ENCODE data around the gene AWAT1.
"Not testable (repeated sequence)": the region's sequence is repeated elsewhere in the genome, so short reads cannot be mapped to it uniquely, and the experiment has no call there.

Gene AWAT1

GRCh38 chrX:70262952-70263567 lies 28.6 kb downstream of the AWAT1 start:
- peak; percentile 22 for DNase-seq

GRCh38 chrX:70264784-70265183 lies 30.3 kb downstream of the AWAT1 start:
- no peak for DNase-seq

- DNase-seq, result no peak
These were observed 33.6 kb downstream of the AWAT1 start, which contains the start of gene ARR3 for GRCh38 chrX:70268034-70268433. ARR3 (plus strand) TSS chrX:70268334; CDS start chrX:70269386, 1,052 bp downstream.

GRCh38 chrX:70274029-70274428 lies 39.6 kb downstream of the AWAT1 start:
- not testable (repeated sequence) for DNase-seq

- no peak for DNase-seq
These were observed 44.6 kb downstream of the AWAT1 start for GRCh38 chrX:70279081-70279480.

- no peak for DNase-seq
These were observed 46.1 kb downstream of the AWAT1 start for GRCh38 chrX:70280573-70280972.

- no peak for DNase-seq
These were observed 47.5 kb downstream of the AWAT1 start, which contains the start of gene RAB41 for GRCh38 chrX:70281951-70282350. RAB41 (plus strand) TSS chrX:70282172; CDS start chrX:70282218, 46 bp downstream.

GRCh38 chrX:70289168-70289792 lies 54.8 kb downstream of the AWAT1 start:
- no peak for DNase-seq

All from NCI-H748 treated with DMSO at 0.1 percent for 48 hours (cell line).